GM12864 (cell line): ENCODE data around the gene KLHL17.

Source experiments
- DNase-seq: peaks from one replicate; pipeline ENCODE4 v3.0.0-alpha.2; 2011; ENCODE audit warnings: low read depth
- H3K4me3 ChIP-seq: 2 replicates; pipeline ENCODE4 v1.5.1; 2011; ENCODE audit warnings: mild to moderate bottlenecking, low read depth, low read length, control low read depth
- CTCF ChIP-seq: IDR thresholded peaks from 2 replicates; pipeline ENCODE4 v1.5.1; 2011; ENCODE audit warnings: low read depth, mild to moderate bottlenecking, moderate library complexity, low read length, control low read depth, inconsistent platforms; ENCODE audit errors: missing control alignments

Gene KLHL17

GRCh38 chr1:929712-930632 lies 30.4 kb upstream of the KLHL17 start:
- no peak for TF ChIP-seq CTCF
- no peak overlapping the region for H3K4me3 ChIP-seq
- no peak for DNase-seq

- no peak overlapping the region for H3K4me3 ChIP-seq
- DNase-seq, result no peak
- TF ChIP-seq CTCF, result no peak
Measured at GRCh38 chr1:930633-931138, 29.7 kb upstream of the KLHL17 start.

- TF ChIP-seq CTCF, result no peak
- no peak for DNase-seq
- no peak overlapping the region for H3K4me3 ChIP-seq
Measured at GRCh38 chr1:931380-932172, 28.8 kb upstream of the KLHL17 start.

- TF ChIP-seq CTCF, result no peak
- H3K4me3 ChIP-seq, result no peak overlapping the region
- no peak for DNase-seq
Measured at GRCh38 chr1:932173-932510, 28.2 kb upstream of the KLHL17 start.

GRCh38 chr1:932776-933602 lies 27.4 kb upstream of the KLHL17 start:
- H3K4me3 ChIP-seq, result no peak overlapping the region
- no peak for DNase-seq
- no peak for TF ChIP-seq CTCF

- no peak for DNase-seq
- no peak overlapping the region for H3K4me3 ChIP-seq
- TF ChIP-seq CTCF, result no peak
Measured at GRCh38 chr1:933603-933940, 26.8 kb upstream of the KLHL17 start.
